Panc1 (cell line): ENCODE results near the gene TNPO1. TPM values are rescaled to one million over a fixed set of nuclear protein-coding genes. Genes with fewer than 3 reads are reported as not detected.
A peak's percentile ranks its signal among the peaks of the same experiment; 100 is the strongest.

Experiments
- ATAC-seq: fragments of 200-7000 bp; cut with Tn5 transposase; 2 replicates; pipeline ENCODE4 v1.9.1; 2020; ENCODE audit warnings: mild to moderate bottlenecking, moderate library complexity
- BruUV-seq: library from RNA; stranded (reverse); fragments of 400-500 nt; replicated peaks from 2 replicates; lab custom pipeline; 2021; lab: Mats Ljungman, UMichigan
- CTCF ChIA-PET: fragments of 300-600 bp; sonication (Branson Sonifier 250); formaldehyde crosslinking; loops from one replicate; lab custom pipeline; 2022; ENCODE audit warnings: antibody characterized with exemption; lab: Charles Lee
- POLR2A ChIA-PET: fragments of 300-600 bp; sonication (Branson Sonifier 250); formaldehyde crosslinking; loops from one replicate; lab custom pipeline; 2022; ENCODE audit warnings: antibody characterized with exemption; lab: Charles Lee
- DNase-seq: peaks from one replicate; pipeline ENCODE4 v3.0.0-alpha.2; 2010; ENCODE audit warnings: low read depth, low spot score
- H3K27ac ChIP-seq: 2 replicates; pipeline ENCODE4 v1.5.1; 2011; ENCODE audit warnings: mild to moderate bottlenecking, low read length, inconsistent platforms
- H3K27me3 ChIP-seq: fragments of 200-500 bp; sonication (Bioruptor generic); 2 replicates; pipeline ENCODE4 v1.6.0; 2014; ENCODE audit warnings: low read length, inconsistent platforms; ENCODE audit not compliant: control insufficient read depth, insufficient read depth
- H3K36me3 ChIP-seq: fragments of 200-500 bp; sonication (Bioruptor generic); 2 replicates; pipeline ENCODE4 v1.5.1; 2014; ENCODE audit warnings: inconsistent platforms, mild to moderate bottlenecking, low read length, moderate library complexity; ENCODE audit not compliant: control insufficient read depth, insufficient read depth
- H3K4me1 ChIP-seq: 2 replicates; pipeline ENCODE4 v1.5.1; 2011; ENCODE audit warnings: inconsistent platforms, mild to moderate bottlenecking, low read length, moderate library complexity; ENCODE audit not compliant: control insufficient read depth, insufficient read depth
- H3K4me3 ChIP-seq, 2 experiments: 2 replicates each; pipeline ENCODE4 v1.5.1; 2011 to 2012; ENCODE audit warnings: low read depth in 2 of 2, low read length in 2 of 2, mild to moderate bottlenecking in 2 of 2, inconsistent platforms in 1 of 2, moderate library complexity in 1 of 2
- H3K9me3 ChIP-seq: fragments of 200-500 bp; sonication (Bioruptor generic); 2 replicates; pipeline ENCODE4 v1.5.1; 2014; ENCODE audit warnings: low read depth, mild to moderate bottlenecking, inconsistent platforms, low read length, moderate library complexity; ENCODE audit not compliant: control insufficient read depth, insufficient read depth
- CTCF ChIP-seq: fragments of 450-650 bp; IDR thresholded peaks from 2 replicates; pipeline ENCODE4 v1.5.1; 2017; ENCODE audit warnings: mild to moderate bottlenecking
- POLR2AphosphoS5 ChIP-seq: IDR thresholded peaks from 2 replicates; pipeline ENCODE4 v1.6.1; 2012; ENCODE audit warnings: mild to moderate bottlenecking, low read depth, low read length, moderate library complexity
- REST ChIP-seq, 2 experiments: IDR thresholded peaks; 2 replicates each; pipeline ENCODE4 v1.6.1; 2011 to 2012; ENCODE audit warnings: low read depth in 2 of 2, control low read depth in 1 of 2, low read length in 1 of 2, mild to moderate bottlenecking in 1 of 2, moderate library complexity in 1 of 2; ENCODE audit not compliant: insufficient read depth in 1 of 2
- SIN3A ChIP-seq: IDR thresholded peaks from 2 replicates; pipeline ENCODE4 v1.6.1; 2012; ENCODE audit warnings: low read depth, mild to moderate bottlenecking, low read length, moderate library complexity, borderline replicate concordance; ENCODE audit not compliant: insufficient read depth
- TCF7L2 ChIP-seq: IDR thresholded peaks from 2 replicates; pipeline ENCODE4 v1.6.1; 2011; ENCODE audit warnings: mild to moderate bottlenecking, low read depth, low read length, inconsistent platforms
- in situ Hi-C: cut with HindIII; loops from 2 replicates; pipeline ENCODE4 v1.10.0; 2016; ENCODE audit warnings: low sequenced_read_pairs, low pct_unique_long_range_greater_than_20kb
- intact Hi-C: fragments of 100-400 bp; cut with micrococcal nuclease; formaldehyde crosslinking; loops from one replicate; pipeline ENCODE4 v1.10.0; 2022; ENCODE audit not compliant: unreplicated experiment
- total RNA-seq: library from RNA; stranded (reverse); gene quantifications from one replicate; pipeline ENCODE4 v1.2.1, GENCODE V29; 2021; ENCODE audit not compliant: unreplicated experiment

The TNPO1 gene
- total RNA-seq, 1 experiment from 2014 or later = 169 TPM

- no peak for ATAC-seq
- CTCF ChIA-PET = no interaction called here
- in situ Hi-C loops = no loop called here
Measured at GRCh38 chr5:72844218-72844603, 27.8 kb downstream of the TNPO1 start.

GRCh38 chr5:72845889-72846288 is 29.4 kb downstream of the TNPO1 start:
- TF ChIP-seq TCF7L2 (no peak), CTCF (no peak), POLR2AphosphoS5 (no peak), SIN3A (no peak), REST (IDR thresholded peaks at IDR 0.05; ENCODE audit: insufficient read depth in 1 of 2, low read depth in 2 of 2, low read length in 1 of 2) (no peak)
- intact Hi-C loops (no loop called here), in situ Hi-C loops (no loop called here)
- ChIA-PET CTCF (no interaction called here), POLR2A (no interaction called here)
- Histone ChIP-seq H3K4me3 (no peak overlapping the region), H3K9me3 (no peaks in the 10 kb centered on the region), H3K4me1 (peaks cover 64% of the 10 kb centered on the region), H3K36me3 (peaks cover 9% of the 10 kb centered on the region), H3K27me3 (no peaks in the 10 kb centered on the region), H3K27ac (peak overlapping the region; percentile 93; the same call in 1 of the 2 replicates)
- no TSS peak for BruUV-seq
- DNase-seq (no peak), ATAC-seq (no peak)

More at GRCh38 chr5:72844218-72844603, 27.8 kb downstream of the TNPO1 start:
- no peaks in the 10 kb centered on the region for H3K27me3 ChIP-seq
- POLR2A ChIA-PET = interaction anchor here (0.7 kb wide), 1 partner anchor 655 kb away, joined by 5 read pairs; no protein-coding TSS in a partner anchor
- H3K27ac ChIP-seq = no peak overlapping the region
- no peak overlapping the region for H3K4me3 ChIP-seq
- DNase-seq = no peak
- peaks cover under 1% of the 10 kb centered on the region for H3K36me3 ChIP-seq
- TF ChIP-seq TCF7L2 (no peak), REST (IDR thresholded peaks at IDR 0.05; ENCODE audit: insufficient read depth in 1 of 2, low read depth in 2 of 2, low read length in 1 of 2) (no peak), POLR2AphosphoS5 (no peak), CTCF (no peak), SIN3A (no peak)
- BruUV-seq = no TSS peak
- H3K4me1 ChIP-seq = peaks cover 57% of the 10 kb centered on the region
- H3K9me3 ChIP-seq = no peaks in the 10 kb centered on the region
- intact Hi-C loops = no loop called here
